Kidney (tissue), 14 donors: ENCODE results near the gene TTC31. TPM values are rescaled to one million over a fixed set of nuclear protein-coding genes. Genes with fewer than 3 reads are reported as not detected.
A peak's percentile ranks its signal among the peaks of the same experiment; 100 is the strongest.

Source experiments
- DNase-seq, 5 donors: peaks; one replicate each; pipeline ENCODE4 v3.0.0-alpha.2; 2013 to 2020
- FAIRE-seq: peaks from 2 replicates; lab custom pipeline; 2012; peaks lifted over from hg19 to GRCh38; lab: Jason Lieb, UNC
- H3K27ac ChIP-seq, 2 donors: one replicate each; pipeline ENCODE4 v1.7.0; 2013; ENCODE audit warnings: low read depth in 2 of 2, low read length in 2 of 2, inconsistent platforms in 1 of 2
- H3K27me3 ChIP-seq: one replicate; pipeline ENCODE4 v1.7.1; 2013; ENCODE audit warnings: low read length, inconsistent platforms; ENCODE audit not compliant: control insufficient read depth, insufficient read depth
- H3K36me3 ChIP-seq, 3 donors: one replicate each; pipeline versions ENCODE4 v1.7.0 to v1.7.1; 2013; ENCODE audit warnings: low read length in 3 of 3, control low read depth in 1 of 3, inconsistent platforms in 1 of 3; ENCODE audit not compliant: insufficient read depth in 3 of 3, control insufficient read depth in 2 of 3
- H3K4me1 ChIP-seq, 3 donors: one replicate each; pipeline versions ENCODE4 v1.7.0 to v1.7.1; 2013; ENCODE audit warnings: low read length in 3 of 3, inconsistent platforms in 1 of 3, low read depth in 1 of 3; ENCODE audit not compliant: control insufficient read depth in 2 of 3, insufficient read depth in 2 of 3
- H3K4me3 ChIP-seq, 3 donors: one replicate each; pipeline versions ENCODE4 v1.7.0 to v1.8.1; 2013; ENCODE audit warnings: low read length in 3 of 3, control low read depth in 1 of 3, inconsistent platforms in 1 of 3
- H3K9ac ChIP-seq, 3 donors: one replicate each; pipeline versions ENCODE4 v1.7.0 to v1.7.1; 2013; ENCODE audit warnings: low read length in 3 of 3, control low read depth in 1 of 3, inconsistent platforms in 1 of 3
- H3K9me3 ChIP-seq, 3 donors: one replicate each; pipeline versions ENCODE4 v1.7.0 to v1.7.1; 2013; ENCODE audit warnings: low read length in 3 of 3, control low read depth in 1 of 3, inconsistent platforms in 1 of 3; ENCODE audit not compliant: control insufficient read depth in 2 of 3, insufficient read depth in 1 of 3
- intact Hi-C: fragments of 100-400 bp; cut with DNase I; formaldehyde crosslinking; loops from one replicate; pipeline ENCODE4 v1.11.1; 2022
- polyA plus RNA-seq: library from polyadenylated mRNA; stranded (reverse); fragments of 350-450 nt; fragmentation: Illumina TruSeq; extraction: RNeasy Lipid Tissue Mini Kit (QIAGEN cat#74804); gene quantifications from one replicate; pipeline ENCODE4 v1.2.3, GENCODE V29; 2014; ENCODE audit warnings: low read depth, low replicate concordance; ENCODE audit not compliant: insufficient read depth
- total RNA-seq: library from RNA; stranded (reverse); fragmentation: NEBNext Ultra II Directional; extraction: Animal tissue kit (Norgen Biotek cat#: 25700); gene quantifications from one replicate; pipeline ENCODE4 v1.2.1, GENCODE V29; 2021
- TF ChIP-seq, protein P1 (sequence below): IDR thresholded peaks from 3 replicates; pipeline ENCODE4 v1.5.1; 2012; ENCODE audit warnings: mild to moderate bottlenecking, moderate library complexity, borderline replicate concordance; ENCODE audit not compliant: insufficient read depth; ENCODE audit errors: extremely low read depth
- donor health status: control.
- donor health status: control.
- donor health status: control.
- donor health status: control.
- donor health status: control.
- donor health status: DM: yes; HTN: yes; CAD: no.
- donor health status: Normal renal cell carcinoma (clear cell type).

TTC31 gene
- total and polyA plus RNA-seq, 2 donors from 2014 or later: 11.5 to 29.1 TPM

DNA sequence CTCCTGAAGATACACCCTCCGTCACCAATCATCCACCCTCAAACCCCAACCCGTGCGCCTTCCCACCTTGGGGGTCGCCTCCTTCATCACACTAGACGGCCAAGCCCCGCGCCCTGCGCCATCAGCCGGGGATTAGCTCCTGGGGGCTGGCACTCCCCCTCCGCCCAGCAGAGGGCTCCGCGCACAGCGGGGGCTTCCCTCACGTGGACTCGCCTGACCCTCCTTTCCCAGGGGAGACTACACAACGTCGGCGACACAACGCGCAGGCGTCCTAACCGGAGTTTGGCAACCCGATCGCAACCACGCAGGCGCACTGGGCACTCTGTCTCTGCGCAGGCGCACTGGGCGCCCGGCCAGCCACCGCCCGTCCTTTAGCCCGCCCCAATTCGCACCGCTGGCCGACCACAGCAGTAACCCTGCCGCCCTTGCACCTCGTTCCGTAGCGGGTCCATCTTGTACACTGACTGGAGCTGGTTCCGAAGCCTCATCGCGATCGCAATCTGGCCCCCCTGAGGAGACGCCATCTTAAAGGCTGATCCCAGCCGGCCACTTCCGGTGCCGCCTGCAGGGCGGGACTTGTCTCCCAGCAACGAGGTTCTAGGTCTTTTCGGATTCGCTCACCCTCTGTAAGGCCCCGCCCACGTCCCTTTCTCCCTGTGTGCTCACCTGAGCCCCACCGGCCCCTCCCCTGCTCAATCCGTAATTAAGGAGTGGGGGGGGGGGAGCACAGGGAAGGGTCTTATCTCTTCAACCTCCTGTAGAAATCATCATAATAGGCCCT lies 24.5 kb downstream of the TTC31 start, which contains the start of gene PCGF1:
Gene PCGF1, minus strand, starts transcription at position 551 of the 781 bp plus-strand sequence. Its CDS starts 27 bp downstream, at position 524.
- peaks cover 0 to 19% (median 12%) of the 10 kb centered on the region in 3 donors for H3K4me1 ChIP-seq
- H3K4me3 ChIP-seq: peak within 1 kb of the TSS; percentile 87 to 98 (median 96)
- no peaks in the 10 kb centered on the region for H3K9me3 ChIP-seq
- DNase-seq: peak; percentile 99 to 100 (median 100)
- peaks cover 33% of the 10 kb centered on the region for H3K27me3 ChIP-seq
- peak within 1 kb of the TSS; percentile 90 to 99 (median 97) for H3K9ac ChIP-seq
- intact Hi-C loops: no loop called here
- TF ChIP-seq, protein P1, sequence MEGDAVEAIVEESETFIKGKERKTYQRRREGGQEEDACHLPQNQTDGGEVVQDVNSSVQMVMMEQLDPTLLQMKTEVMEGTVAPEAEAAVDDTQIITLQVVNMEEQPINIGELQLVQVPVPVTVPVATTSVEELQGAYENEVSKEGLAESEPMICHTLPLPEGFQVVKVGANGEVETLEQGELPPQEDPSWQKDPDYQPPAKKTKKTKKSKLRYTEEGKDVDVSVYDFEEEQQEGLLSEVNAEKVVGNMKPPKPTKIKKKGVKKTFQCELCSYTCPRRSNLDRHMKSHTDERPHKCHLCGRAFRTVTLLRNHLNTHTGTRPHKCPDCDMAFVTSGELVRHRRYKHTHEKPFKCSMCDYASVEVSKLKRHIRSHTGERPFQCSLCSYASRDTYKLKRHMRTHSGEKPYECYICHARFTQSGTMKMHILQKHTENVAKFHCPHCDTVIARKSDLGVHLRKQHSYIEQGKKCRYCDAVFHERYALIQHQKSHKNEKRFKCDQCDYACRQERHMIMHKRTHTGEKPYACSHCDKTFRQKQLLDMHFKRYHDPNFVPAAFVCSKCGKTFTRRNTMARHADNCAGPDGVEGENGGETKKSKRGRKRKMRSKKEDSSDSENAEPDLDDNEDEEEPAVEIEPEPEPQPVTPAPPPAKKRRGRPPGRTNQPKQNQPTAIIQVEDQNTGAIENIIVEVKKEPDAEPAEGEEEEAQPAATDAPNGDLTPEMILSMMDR: peak; percentile 24
- FAIRE-seq: no peak
- peaks cover 3 to 17% (median 8%) of the 10 kb centered on the region in 3 donors for H3K36me3 ChIP-seq
- H3K27ac ChIP-seq: peak within 1 kb of the TSS; percentile 100

DNA sequence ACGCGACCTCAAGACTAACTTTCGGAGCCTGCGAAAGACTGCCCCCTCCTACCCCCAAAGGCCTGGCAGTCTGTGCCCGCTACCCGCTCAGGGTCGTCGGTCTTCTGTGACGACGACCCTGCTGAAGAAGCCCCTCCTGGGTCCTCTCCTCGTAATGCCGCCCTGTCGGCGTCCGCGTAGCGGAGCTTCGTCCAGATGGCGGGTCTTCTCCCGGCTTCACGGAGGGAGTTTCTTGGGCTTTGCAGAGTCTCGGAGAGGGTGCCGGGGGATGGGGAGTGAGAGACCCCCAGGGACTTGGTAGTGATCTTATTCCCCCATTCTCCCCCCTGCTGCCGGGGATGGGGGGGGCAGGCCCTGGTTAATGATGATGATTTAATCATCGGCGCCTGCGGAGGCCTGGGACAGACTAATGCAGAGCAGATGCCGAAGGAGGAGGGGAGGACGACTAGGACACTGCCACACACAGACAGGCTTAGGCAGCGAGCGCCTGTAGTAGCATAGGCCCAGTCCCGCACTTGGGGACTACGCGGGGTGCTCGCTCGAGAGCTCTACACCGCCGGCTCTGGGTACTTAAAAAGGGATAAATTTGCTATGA lies 25.1 kb downstream of the TTC31 start:
- Histone ChIP-seq H3K4me3 (peak overlapping the region; percentile 77 to 98 (median 96)), H3K27ac (peak overlapping the region; percentile 100), H3K36me3 (peaks cover 3 to 17% (median 8%) of the 10 kb centered on the region in 3 donors), H3K9ac (peak overlapping the region; percentile 38 to 97 (median 55)), H3K27me3 (peaks cover 37% of the 10 kb centered on the region), H3K9me3 (no peaks in the 10 kb centered on the region), H3K4me1 (peaks cover 0 to 15% (median 12%) of the 10 kb centered on the region in 3 donors)
- DNase-seq (peak in 2 of 5 donors; percentile 66 to 90), FAIRE-seq (no peak)
- intact Hi-C loops: no loop called here
- TF ChIP-seq, protein P1: no peak

DNA sequence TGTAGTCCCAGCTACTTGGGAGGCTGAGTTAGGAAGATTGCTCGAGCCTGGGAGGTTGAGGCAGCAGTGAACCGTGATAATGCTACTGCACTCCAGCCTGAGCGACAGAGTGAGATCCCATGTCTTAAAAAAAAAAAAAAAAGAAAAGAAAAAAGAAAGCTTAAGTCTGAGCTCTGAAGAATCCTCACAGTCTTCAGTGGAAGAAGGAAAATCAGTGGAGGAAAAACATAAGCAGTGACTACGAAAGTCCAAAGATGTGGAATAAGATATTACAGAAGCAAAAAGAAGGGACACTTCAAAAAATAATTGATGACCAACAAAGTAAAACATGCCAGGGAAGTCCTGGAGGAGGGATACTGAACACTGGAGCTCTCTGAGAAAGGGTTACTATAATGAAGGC lies 27.4 kb downstream of the TTC31 start:
- intact Hi-C loops: no loop called here
- DNase-seq: no peak

More for the DNA sequence above, 27.4 kb downstream of the TTC31 start:
- H3K4me3 ChIP-seq: no peak overlapping the region
- H3K27me3 ChIP-seq: peaks cover 47% of the 10 kb centered on the region
- TF ChIP-seq, protein P1: no peak
- no peaks in the 10 kb centered on the region for H3K9me3 ChIP-seq
- no peak overlapping the region for H3K27ac ChIP-seq
- H3K9ac ChIP-seq: no peak overlapping the region
- peaks cover 2 to 8% (median 6%) of the 10 kb centered on the region in 3 donors for H3K36me3 ChIP-seq
- H3K4me1 ChIP-seq: peaks cover 0 to 14% (median 12%) of the 10 kb centered on the region in 3 donors
- no peak for FAIRE-seq
